Spinal cord (tissue), 10 donors: Measurements from ENCODE around the gene ANKRD13B. TPM values are rescaled to one million over a fixed set of nuclear protein-coding genes. Genes with fewer than 3 reads are reported as not detected.

Source experiments
- DNase-seq, 6 donors: peaks; one replicate each; pipeline versions ENCODE4 v3.0.0 to v3.0.0-alpha.2; 2013 to 2015; ENCODE audit warnings: low spot score in 6 of 6, low read depth in 4 of 6
- H3K27ac ChIP-seq: one replicate; pipeline ENCODE4 v1.5.1; 2013; ENCODE audit warnings: low read depth, low read length, control low read depth
- H3K27me3 ChIP-seq: one replicate; pipeline ENCODE4 v1.6.1; 2013; ENCODE audit warnings: low read length; ENCODE audit not compliant: control insufficient read depth, insufficient read depth
- H3K36me3 ChIP-seq: one replicate; pipeline ENCODE4 v1.6.1; 2013; ENCODE audit warnings: low read length; ENCODE audit not compliant: control insufficient read depth, insufficient read depth
- H3K4me1 ChIP-seq: one replicate; pipeline ENCODE4 v1.6.1; 2013; ENCODE audit warnings: low read length; ENCODE audit not compliant: control insufficient read depth, insufficient read depth
- H3K4me3 ChIP-seq: one replicate; pipeline ENCODE4 v1.5.1; 2013; ENCODE audit warnings: low read depth, low read length, control low read depth
- H3K9me3 ChIP-seq: one replicate; pipeline ENCODE4 v1.6.1; 2013; ENCODE audit warnings: low read length; ENCODE audit not compliant: control insufficient read depth, insufficient read depth
- WGBS: methylation state at CpG from one replicate; pipeline ENCODE4 v1.1.5; 2013; ENCODE audit warnings: missing lambda C conversion rate; ENCODE audit not compliant: insufficient coverage; 5-methylcytosine and 5-hydroxymethylcytosine counted together
- polyA plus RNA-seq, 2 donors: library from polyadenylated mRNA; unstranded; fragments of 120-200 nt; gene quantifications; one replicate each; pipeline ENCODE4 v1.2.1, GENCODE V29; 2013; ENCODE audit not compliant: insufficient read length in 2 of 2
- small RNA-seq: library from RNA; depleted of rRNA; stranded (forward); fragments of <200 nt; gene quantifications from one replicate; pipeline ENCODE3, GENCODE V24; 2014; ENCODE audit warnings: low replicate concordance
- total RNA-seq, 2 donors: library from RNA; depleted of rRNA in 1 of 2; stranded (reverse); fragments of 120-200 nt in 1 of 2; fragments of >200 nt in 1 of 2; gene quantifications; one replicate each; pipeline versions ENCODE4 v1.2.3 to v1.2.4, GENCODE V29; 2013 to 2014
- donor health status: healthy.

Gene ANKRD13B
- total and polyA plus RNA-seq, 4 donors, result 10.6 to 76.2 (median 38.4) TPM

DNA sequence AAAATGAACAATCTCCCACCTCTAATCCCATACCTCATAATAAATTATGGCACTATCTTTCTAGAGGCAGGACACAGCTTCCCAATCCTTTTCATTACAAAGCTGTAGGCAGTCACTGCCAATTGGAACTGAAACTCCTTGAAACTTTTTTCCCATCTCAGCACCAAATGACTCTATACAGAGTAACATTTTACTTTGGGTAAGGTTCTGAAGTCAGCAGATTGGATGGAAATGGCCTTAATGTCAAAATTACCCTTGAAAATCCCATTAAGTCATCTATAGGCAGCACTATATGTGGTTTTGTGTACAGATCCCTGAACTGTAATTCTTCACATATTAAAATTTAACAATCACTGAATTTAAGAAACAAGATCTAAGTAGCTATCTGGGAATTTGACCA is 60.0 kb downstream of the ANKRD13B start:
- H3K27ac ChIP-seq, result no peak overlapping the region
- no peaks in the 10 kb centered on the region for H3K36me3 ChIP-seq
- no peaks in the 10 kb centered on the region for H3K27me3 ChIP-seq
- peak in 1 of 6 donors; percentile 36 for DNase-seq
- no peaks in the 10 kb centered on the region for H3K4me1 ChIP-seq
- no peak overlapping the region for H3K4me3 ChIP-seq
- no peaks in the 10 kb centered on the region for H3K9me3 ChIP-seq

- DNase-seq, result no peak
- no CpG with 5 or more reads among the region's 1 CpG for WGBS
- Histone ChIP-seq H3K27ac (no peak overlapping the region), H3K4me3 (no peak overlapping the region), H3K9me3 (no peaks in the 10 kb centered on the region), H3K36me3 (no peaks in the 10 kb centered on the region), H3K4me1 (no peaks in the 10 kb centered on the region), H3K27me3 (no peaks in the 10 kb centered on the region)
These were observed 61.2 kb downstream of the ANKRD13B start for GRCh38 chr17:29653995-29654714.

DNA sequence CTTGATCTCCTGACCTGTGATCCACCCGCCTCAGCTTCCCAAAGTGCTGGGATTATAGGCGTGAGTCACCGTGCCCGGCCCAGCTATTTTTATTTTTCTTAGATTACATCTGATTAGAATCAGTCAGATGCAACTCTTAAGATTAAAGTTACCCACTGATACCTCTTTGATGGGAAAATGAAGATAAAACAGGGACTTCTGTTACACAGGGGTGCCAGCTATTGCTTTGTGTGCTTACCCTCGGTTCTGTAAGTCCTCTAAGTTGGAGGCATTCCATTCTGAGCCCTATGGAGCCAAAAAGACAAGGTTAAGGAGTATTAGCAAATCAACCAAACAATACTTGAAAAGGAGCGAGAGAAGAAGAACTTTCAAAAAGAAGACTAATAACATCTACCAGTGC is 62.4 kb downstream of the ANKRD13B start:
- Histone ChIP-seq H3K27me3 (no peaks in the 10 kb centered on the region), H3K9me3 (no peaks in the 10 kb centered on the region), H3K4me3 (no peak overlapping the region), H3K27ac (no peak overlapping the region), H3K36me3 (no peaks in the 10 kb centered on the region), H3K4me1 (no peaks in the 10 kb centered on the region)
- no peak for DNase-seq
- WGBS, result no CpG with 5 or more reads among the region's 6 CpGs

GRCh38 chr17:29659155-29659554 is 66.2 kb downstream of the ANKRD13B start:
- H3K27me3 ChIP-seq, result no peaks in the 10 kb centered on the region
- H3K4me1 ChIP-seq, result no peaks in the 10 kb centered on the region
- H3K36me3 ChIP-seq, result peaks cover 3% of the 10 kb centered on the region
- no peaks in the 10 kb centered on the region for H3K9me3 ChIP-seq
- H3K27ac ChIP-seq, result no peak overlapping the region
- no peak for DNase-seq
- WGBS, result 100% methylated on average over 1 of the region's 2 CpGs
- no peak overlapping the region for H3K4me3 ChIP-seq

GRCh38 chr17:29661213-29661612 is 68.3 kb downstream of the ANKRD13B start:
- Histone ChIP-seq H3K4me3 (no peak overlapping the region), H3K36me3 (peaks cover 8% of the 10 kb centered on the region), H3K27me3 (no peaks in the 10 kb centered on the region), H3K4me1 (no peaks in the 10 kb centered on the region), H3K9me3 (no peaks in the 10 kb centered on the region), H3K27ac (no peak overlapping the region)
- 54% methylated on average over 1 of the region's 2 CpGs for WGBS
- no peak for DNase-seq

DNA sequence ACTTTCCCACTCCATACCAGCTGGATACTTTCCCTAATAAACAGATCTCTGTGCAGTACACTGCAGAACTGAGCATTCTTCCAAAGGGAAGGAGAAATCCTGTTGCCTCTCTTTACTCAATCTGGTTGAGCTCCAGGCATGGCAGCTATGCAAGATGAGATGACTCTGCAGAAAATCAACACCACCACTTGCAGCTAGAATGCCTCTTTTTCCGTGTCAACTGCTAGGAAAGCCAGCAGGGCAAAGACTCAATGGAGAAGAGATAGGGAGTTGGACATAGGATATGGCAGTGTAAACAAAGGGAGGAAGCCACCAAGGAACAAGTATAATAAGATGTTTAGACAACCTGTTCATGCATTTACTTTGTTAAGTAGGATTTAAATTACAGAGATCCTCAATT is 70.2 kb downstream of the ANKRD13B start:
- H3K27me3 ChIP-seq, result no peaks in the 10 kb centered on the region
- no peaks in the 10 kb centered on the region for H3K9me3 ChIP-seq
- peak in 1 of 6 donors; percentile 25 for DNase-seq
- H3K4me1 ChIP-seq, result no peaks in the 10 kb centered on the region
- H3K4me3 ChIP-seq, result no peak overlapping the region
- H3K27ac ChIP-seq, result no peak overlapping the region
- peaks cover 12% of the 10 kb centered on the region for H3K36me3 ChIP-seq
- WGBS, result no CpG with 5 or more reads among the region's 1 CpG

Small RNAs within 50 kb of the gene (small RNA-seq; reads per million reads assigned to genes)
- not detected for gene RNU6-920P

Other genes starting within 250 kb of the ANKRD13B start
- gene TAOK1, start 202.8 kb upstream of the ANKRD13B start, total RNA-seq, result 100 to 1,000 TPM in 1 of 2 donors, 10 to 100 TPM in 1; 65.8 to 123 TPM
- gene TAOK1, start 202.8 kb upstream of the ANKRD13B start, polyA plus RNA-seq, result 10 to 100 TPM; 38.7 to 72.8 TPM
- gene ABHD15, start 26.1 kb upstream of the ANKRD13B start, total RNA-seq, result 1 to 10 TPM; 2.9 to 4.3 TPM
- 1 to 10 TPM; 2.3 to 3.1 TPM for gene ABHD15, start 26.1 kb upstream of the ANKRD13B start, polyA plus RNA-seq
- gene TP53I13, start 24.4 kb upstream of the ANKRD13B start, total RNA-seq, result 10 to 100 TPM; 12.9 to 37.9 TPM
- 10 to 100 TPM; 23.4 to 30.1 TPM for gene TP53I13, start 24.4 kb upstream of the ANKRD13B start, polyA plus RNA-seq
- 10 to 100 TPM; 23.3 to 38.8 TPM for gene GIT1, start 3.5 kb upstream of the ANKRD13B start, total RNA-seq
- 10 to 100 TPM; 86.9 to 90.3 TPM for gene GIT1, start 3.5 kb upstream of the ANKRD13B start, polyA plus RNA-seq
- 10 to 100 TPM in 1 of 2 donors, 1 to 10 TPM in 1; 8.0 to 10.9 TPM for gene CORO6, start 29.8 kb downstream of the ANKRD13B start, total RNA-seq
- gene CORO6, start 29.8 kb downstream of the ANKRD13B start, polyA plus RNA-seq, result 10 to 100 TPM; 16.4 to 21.4 TPM